ENCODE measurements around the gene MDC1. TPM values are rescaled to one million over a fixed set of nuclear protein-coding genes. Genes with fewer than 3 reads are reported as not detected.

Gene MDC1
- total and polyA plus RNA-seq, 2 experiments from 2014 or later, result 17.2 to 32.7 TPM

- no peak for ATAC-seq
- Histone ChIP-seq H3K27me3 (ENCODE audit: insufficient read depth) (no peaks in the 10 kb centered on the region), H3K4me2 (no peak overlapping the region), H4K20me1 (replicated peaks; ENCODE audit: insufficient read depth) (peaks cover 14% of the 10 kb centered on the region), H2AFZ (no peak overlapping the region), H3K4me3 (no peak overlapping the region), H3K79me2 (replicated peaks; ENCODE audit: insufficient read depth) (peaks cover 5% of the 10 kb centered on the region; the same call in 1 of the 2 replicates), H3K36me3 (ENCODE audit: insufficient read depth) (peaks cover 31% of the 10 kb centered on the region), H3K9me2 (ENCODE audit: insufficient read depth) (no peaks in the 10 kb centered on the region), H3K27ac (ENCODE audit: low read depth) (no peak overlapping the region), H3F3A (replicated peaks; ENCODE audit: low read depth) (peaks cover 14% of the 10 kb centered on the region), H3K4me1 (ENCODE audit: insufficient read depth) (no peaks in the 10 kb centered on the region)
- H3K36me3 Mint-ChIP-seq (ENCODE audit: low read depth), result peaks cover 71% of the 10 kb centered on the region
- H3K4me3 Mint-ChIP-seq, result no peak overlapping the region
- DNase-seq (ENCODE audit: low spot score), result no peak
- TF ChIP-seq, protein P1, sequence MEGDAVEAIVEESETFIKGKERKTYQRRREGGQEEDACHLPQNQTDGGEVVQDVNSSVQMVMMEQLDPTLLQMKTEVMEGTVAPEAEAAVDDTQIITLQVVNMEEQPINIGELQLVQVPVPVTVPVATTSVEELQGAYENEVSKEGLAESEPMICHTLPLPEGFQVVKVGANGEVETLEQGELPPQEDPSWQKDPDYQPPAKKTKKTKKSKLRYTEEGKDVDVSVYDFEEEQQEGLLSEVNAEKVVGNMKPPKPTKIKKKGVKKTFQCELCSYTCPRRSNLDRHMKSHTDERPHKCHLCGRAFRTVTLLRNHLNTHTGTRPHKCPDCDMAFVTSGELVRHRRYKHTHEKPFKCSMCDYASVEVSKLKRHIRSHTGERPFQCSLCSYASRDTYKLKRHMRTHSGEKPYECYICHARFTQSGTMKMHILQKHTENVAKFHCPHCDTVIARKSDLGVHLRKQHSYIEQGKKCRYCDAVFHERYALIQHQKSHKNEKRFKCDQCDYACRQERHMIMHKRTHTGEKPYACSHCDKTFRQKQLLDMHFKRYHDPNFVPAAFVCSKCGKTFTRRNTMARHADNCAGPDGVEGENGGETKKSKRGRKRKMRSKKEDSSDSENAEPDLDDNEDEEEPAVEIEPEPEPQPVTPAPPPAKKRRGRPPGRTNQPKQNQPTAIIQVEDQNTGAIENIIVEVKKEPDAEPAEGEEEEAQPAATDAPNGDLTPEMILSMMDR (conservative IDR thresholded peaks at IDR 0.05; ENCODE audit: low read depth in 2 of 2), result no peak
- TF ChIP-seq REST (IDR thresholded peaks at IDR 0.05; ENCODE audit: unreplicated experiment), result no peak
- TF ChIP-seq EZH2phosphoT487 (IDR thresholded peaks at IDR 0.05; ENCODE audit: unreplicated experiment), result no peak
- no peak for TF ChIP-seq ZNF331 (CRISPR knock-in tag; IDR thresholded peaks at IDR 0.05; ENCODE audit: low read depth)
- TF ChIP-seq JUNB (IDR thresholded peaks at IDR 0.05; ENCODE audit: unreplicated experiment), result no peak
- TF ChIP-seq CREB1 (CRISPR knock-in tag; IDR thresholded peaks at IDR 0.05; ENCODE audit: low read depth), result no peak
- peaks cover 11% of the 10 kb centered on the region for H3K27me3 Mint-ChIP-seq (ENCODE audit: insufficient read depth, low read depth, poor library complexity)
- H3K9me3 Mint-ChIP-seq, result no peaks in the 10 kb centered on the region
- no peak overlapping the region for H3K27ac Mint-ChIP-seq
- peaks cover 6% of the 10 kb centered on the region for H3K4me1 Mint-ChIP-seq
These were observed 18.7 kb upstream of the MDC1 start for GRCh38 chr6:30735668-30736314.

GRCh38 chr6:30732237-30732943 is 15.3 kb upstream of the MDC1 start:
- Mint-ChIP-seq H3K27me3 (ENCODE audit: insufficient read depth, low read depth, poor library complexity) (peaks cover 18% of the 10 kb centered on the region), H3K4me1 (peaks cover 3% of the 10 kb centered on the region; the same call in 2 of the 3 replicates), H3K36me3 (ENCODE audit: low read depth) (peaks cover 68% of the 10 kb centered on the region), H3K9me3 (no peaks in the 10 kb centered on the region; the same call in 2 of the 3 replicates), H3K27ac (no peak overlapping the region), H3K4me3 (no peak overlapping the region; the same call in 2 of the 3 replicates)
- Histone ChIP-seq H3K4me3 (no peak overlapping the region), H3K9me2 (ENCODE audit: insufficient read depth) (no peaks in the 10 kb centered on the region), H2AFZ (no peak overlapping the region), H4K20me1 (replicated peaks; ENCODE audit: insufficient read depth) (peaks cover 18% of the 10 kb centered on the region), H3F3A (replicated peaks; ENCODE audit: low read depth) (peaks cover 24% of the 10 kb centered on the region), H3K4me2 (no peak overlapping the region), H3K36me3 (ENCODE audit: insufficient read depth) (peaks cover 12% of the 10 kb centered on the region; the same call in 1 of the 2 replicates), H3K27me3 (ENCODE audit: insufficient read depth) (no peaks in the 10 kb centered on the region), H3K79me2 (replicated peaks; ENCODE audit: insufficient read depth) (no peaks in the 10 kb centered on the region), H3K4me1 (ENCODE audit: insufficient read depth) (no peaks in the 10 kb centered on the region), H3K27ac (ENCODE audit: low read depth) (no peak overlapping the region)
- ATAC-seq (no peak), DNase-seq (ENCODE audit: low spot score) (no peak)
- TF ChIP-seq, protein P1 (conservative IDR thresholded peaks at IDR 0.05; ENCODE audit: low read depth in 2 of 2), result no peak
- TF ChIP-seq REST (IDR thresholded peaks at IDR 0.05; ENCODE audit: unreplicated experiment) (no peak), CREB1 (CRISPR knock-in tag; IDR thresholded peaks at IDR 0.05; ENCODE audit: low read depth) (no peak), EZH2 (IDR thresholded peaks at IDR 0.05; ENCODE audit: low read depth, unreplicated experiment) (no peak)
